Endothelial cell of umbilical vein (primary cell): ENCODE results near the gene POLR2J2. TPM values are rescaled to one million over a fixed set of nuclear protein-coding genes. Genes with fewer than 3 reads are reported as not detected.
"Not testable (repeated sequence)": the region's sequence is repeated elsewhere in the genome, so short reads cannot be mapped to it uniquely, and the experiment has no call there.

ENCODE experiments used
- BruUV-seq: library from RNA; stranded (reverse); fragments of 400-500 nt; replicated peaks from 2 replicates; lab custom pipeline; 2021; lab: Mats Ljungman, UMichigan
- CTCF ChIA-PET: fragments of 300-600, 350-600 bp; sonication (Branson Sonifier 250); formaldehyde crosslinking; loops from one replicate; lab custom pipeline; 2021; ENCODE audit warnings: antibody characterized with exemption, inconsistent platforms; lab: Charles Lee
- POLR2A ChIA-PET: fragments of 300-600, 350-600 bp; sonication (Branson Sonifier 250); formaldehyde crosslinking; loops from one replicate; lab custom pipeline; 2021; ENCODE audit warnings: antibody characterized with exemption, inconsistent platforms; lab: Charles Lee
- DNase-seq: peaks from one replicate; pipeline ENCODE4 v3.0.0-alpha.2; 2011; ENCODE audit warnings: low read depth, low spot score
- FAIRE-seq: peaks from 2 replicates; lab custom pipeline; 2011; peaks lifted over from hg19 to GRCh38; lab: Jason Lieb, UNC
- H2AFZ ChIP-seq: 2 replicates; pipeline ENCODE4 v1.6.0; 2012; ENCODE audit warnings: low read depth, low read length, control low read depth, inconsistent platforms
- H3K27ac ChIP-seq: 2 replicates; pipeline ENCODE4 v1.5.1; 2011; ENCODE audit warnings: low read depth, mild to moderate bottlenecking, control low read depth, low read length, moderate library complexity; ENCODE audit not compliant: insufficient read depth
- H3K27me3 ChIP-seq, 2 experiments: 2 replicates each; pipeline versions ENCODE4 v1.6.0 to v1.6.1; 2011; ENCODE audit warnings: low read length in 2 of 2, mixed read lengths in 1 of 2; ENCODE audit not compliant: control insufficient read depth in 2 of 2, insufficient read depth in 2 of 2
- H3K36me3 ChIP-seq, 2 experiments: 2 replicates in 1 of 2; 3 replicates in 1 of 2; pipeline ENCODE4 v1.5.1; 2011; ENCODE audit warnings: low read length in 2 of 2, mild to moderate bottlenecking in 1 of 2, moderate library complexity in 1 of 2; ENCODE audit not compliant: control insufficient read depth in 2 of 2, insufficient read depth in 2 of 2; ENCODE audit errors: extremely low read depth in 1 of 2
- H3K4me1 ChIP-seq: 3 replicates; pipeline ENCODE4 v1.5.1; 2011; ENCODE audit warnings: mild to moderate bottlenecking, low read length; ENCODE audit not compliant: control insufficient read depth, insufficient read depth; ENCODE audit errors: extremely low read depth
- H3K4me2 ChIP-seq: 2 replicates; pipeline ENCODE4 v1.6.1; 2011; ENCODE audit warnings: low read length, control low read depth, mixed read lengths; ENCODE audit not compliant: insufficient read depth
- H3K4me3 ChIP-seq, 3 experiments: fragments of 200-600 bp in 1 of 3; sonication (generic), shearing (Covaris generic) in 1 of 3; replicated peaks in 1 of 3; 2 replicates each; pipeline ENCODE4 v1.5.1; 2011 to 2016; ENCODE audit warnings: control low read depth in 3 of 3, low read length in 3 of 3, mild to moderate bottlenecking in 2 of 3, inconsistent platforms in 1 of 3, low read depth in 1 of 3, moderate library complexity in 1 of 3; ENCODE audit not compliant: insufficient read depth in 1 of 3
- H3K79me2 ChIP-seq: 2 replicates; pipeline ENCODE4 v1.6.0; 2012; ENCODE audit warnings: low read length, inconsistent platforms; ENCODE audit not compliant: control insufficient read depth, insufficient read depth
- H3K9ac ChIP-seq: replicated peaks from 2 replicates; pipeline ENCODE3; 2011; ENCODE audit warnings: low read length, control low read depth; ENCODE audit not compliant: insufficient read depth; ENCODE audit errors: extremely low read depth
- H3K9me1 ChIP-seq: replicated peaks from 3 replicates; pipeline ENCODE4 v1.6.0; 2011; ENCODE audit warnings: mild to moderate bottlenecking, low read length; ENCODE audit not compliant: control insufficient read depth, insufficient read depth; ENCODE audit errors: extremely low read depth
- H3K9me3 ChIP-seq: replicated peaks from 2 replicates; pipeline ENCODE4 v1.5.1; 2012; ENCODE audit warnings: low read length, inconsistent platforms; ENCODE audit not compliant: control insufficient read depth, insufficient read depth
- H4K20me1 ChIP-seq: replicated peaks from 2 replicates; pipeline ENCODE3; 2011; ENCODE audit warnings: mild to moderate bottlenecking, low read length; ENCODE audit not compliant: control insufficient read depth, insufficient read depth; ENCODE audit errors: extremely low read depth
- dilution Hi-C: fragments of 300-500 bp; cut with MboI; formaldehyde crosslinking; loops from one replicate; pipeline ENCODE4 v1.15.0; 2019; ENCODE audit warnings: low sequenced_read_pairs; ENCODE audit not compliant: extremely low pct_ligation_motif_present
- intact Hi-C: fragments of 100-400 bp; cut with micrococcal nuclease; formaldehyde crosslinking; loops from one replicate; pipeline ENCODE4 v1.10.0; 2022
- polyA plus RNA-seq, 4 experiments: library from polyadenylated mRNA; depleted of rRNA in 3 of 4; stranded (reverse) in 3 of 4; unstranded in 1 of 4; fragments of >200 nt; gene quantifications; 2 replicates each; pipeline versions ENCODE4 v1.2.1 to v1.2.3, GENCODE V29; 2011 to 2012; ENCODE audit warnings: missing spikeins in 1 of 4
- total RNA-seq: library from RNA; stranded (reverse); gene quantifications from 2 replicates; pipeline ENCODE4 v1.2.3, GENCODE V29; 2021

Gene POLR2J2
- total and polyA plus RNA-seq, 2 donors (not counting 3 experiments of a cell fraction or from before 2014, with no cell fraction given) = 1.3 to 21.3 TPM

DNA sequence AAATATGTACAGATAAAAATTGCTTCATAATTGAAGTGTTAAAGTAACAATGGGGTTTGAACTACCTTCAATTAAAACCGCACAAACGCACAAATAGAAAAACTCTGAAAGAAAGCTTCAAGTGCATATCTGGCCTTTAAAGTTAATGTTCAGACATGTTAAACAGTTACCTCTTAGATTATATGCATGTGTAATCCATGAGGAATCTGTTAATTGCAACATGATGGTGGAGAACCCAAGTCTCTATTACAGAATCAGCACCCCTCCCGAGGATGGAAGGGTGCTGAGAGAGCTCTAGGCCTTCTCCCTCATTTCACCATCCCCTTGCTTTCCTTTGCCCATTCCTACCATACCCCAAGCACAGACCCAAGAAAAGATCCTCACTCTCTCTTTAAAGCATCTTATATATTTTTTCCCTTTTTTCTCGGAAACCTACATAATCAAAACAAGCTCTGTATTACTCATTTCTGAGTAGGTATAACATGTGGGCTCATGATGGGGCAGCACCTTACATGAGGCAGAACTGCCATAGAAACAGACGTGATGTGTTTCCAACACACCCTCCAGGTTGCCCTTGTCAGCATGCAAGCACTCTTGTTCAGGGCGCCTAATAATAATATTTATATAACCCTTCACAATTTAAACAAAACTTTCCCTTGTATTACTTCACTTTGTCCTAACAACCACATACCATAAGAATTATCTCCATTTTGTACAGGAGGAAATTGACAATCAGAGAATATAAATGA lies 43.5 kb upstream of the POLR2J2 start:
- H4K20me1 ChIP-seq, H3K36me3 ChIP-seq, FAIRE-seq, H3K79me2 ChIP-seq, H2AFZ ChIP-seq, dilution Hi-C loops, H3K4me3 ChIP-seq, intact Hi-C loops, H3K4me1 ChIP-seq, H3K9ac ChIP-seq, H3K9me1 ChIP-seq, H3K27me3 ChIP-seq, H3K4me2 ChIP-seq, POLR2A ChIA-PET, DNase-seq, CTCF ChIA-PET, BruUV-seq, H3K9me3 ChIP-seq, H3K27ac ChIP-seq: not testable (repeated sequence)

GRCh38 chr7:102713691-102714080 lies 42.2 kb upstream of the POLR2J2 start:
- H4K20me1 ChIP-seq, CTCF ChIA-PET, DNase-seq, dilution Hi-C loops, H3K4me2 ChIP-seq, intact Hi-C loops, H3K27me3 ChIP-seq, H3K4me3 ChIP-seq, POLR2A ChIA-PET, H3K79me2 ChIP-seq, H3K9me3 ChIP-seq, H3K9me1 ChIP-seq, H2AFZ ChIP-seq, BruUV-seq, H3K9ac ChIP-seq, H3K4me1 ChIP-seq, H3K27ac ChIP-seq, H3K36me3 ChIP-seq: not testable (repeated sequence)
- FAIRE-seq = peak; percentile 83

- H4K20me1 ChIP-seq, H3K27me3 ChIP-seq, POLR2A ChIA-PET, intact Hi-C loops, FAIRE-seq, dilution Hi-C loops, BruUV-seq, H3K36me3 ChIP-seq, H3K4me3 ChIP-seq, CTCF ChIA-PET, H3K79me2 ChIP-seq, H3K27ac ChIP-seq, H3K9me1 ChIP-seq, H3K4me2 ChIP-seq, H3K9ac ChIP-seq, H3K4me1 ChIP-seq, H3K9me3 ChIP-seq: not testable (repeated sequence)
- peak overlapping the region; percentile 24 for H2AFZ ChIP-seq
- peak; percentile 26 for DNase-seq
These were observed 41.7 kb upstream of the POLR2J2 start for GRCh38 chr7:102713011-102713690.
